HG03354 (cell line): Measurements from ENCODE around the gene NSG2.

Source experiments
- ATAC-seq: cut with Tn5 transposase; IDR thresholded peaks from one replicate; pipeline ENCODE4 v1.9.1; 2021; ENCODE audit warnings: mild to moderate bottlenecking; ENCODE audit not compliant: unreplicated experiment, poor library complexity, severe bottlenecking

The NSG2 gene

GRCh38 chr5:174058433-174059122 lies 13.1 kb downstream of the NSG2 start:
- ATAC-seq = no peak

- ATAC-seq = no peak
Observed at GRCh38 chr5:174059247-174059646, 13.7 kb downstream of the NSG2 start.

GRCh38 chr5:174063082-174063756 lies 17.7 kb downstream of the NSG2 start:
- no peak for ATAC-seq

GRCh38 chr5:174064171-174064570 lies 18.7 kb downstream of the NSG2 start:
- ATAC-seq = no peak

GRCh38 chr5:174065528-174066197 lies 20.2 kb downstream of the NSG2 start:
- ATAC-seq = no peak

GRCh38 chr5:174067499-174067898 lies 22.0 kb downstream of the NSG2 start:
- no peak for ATAC-seq

- ATAC-seq = no peak
Observed at GRCh38 chr5:174071484-174071883, 26.0 kb downstream of the NSG2 start.

GRCh38 chr5:174073122-174073660 lies 27.7 kb downstream of the NSG2 start:
- no peak for ATAC-seq

GRCh38 chr5:174074369-174074768 lies 28.9 kb downstream of the NSG2 start:
- ATAC-seq = no peak

GRCh38 chr5:174078416-174078815 lies 32.9 kb downstream of the NSG2 start:
- no peak for ATAC-seq

- ATAC-seq = no peak
Observed at GRCh38 chr5:174082286-174082685, 36.8 kb downstream of the NSG2 start.

GRCh38 chr5:174083056-174083827 lies 37.7 kb downstream of the NSG2 start:
- no peak for ATAC-seq

GRCh38 chr5:174084691-174085154 lies 39.2 kb downstream of the NSG2 start:
- no peak for ATAC-seq

- no peak for ATAC-seq
Observed at GRCh38 chr5:174086751-174087150, 41.2 kb downstream of the NSG2 start.

GRCh38 chr5:174087783-174088182 lies 42.3 kb downstream of the NSG2 start:
- no peak for ATAC-seq

GRCh38 chr5:174090129-174090528 lies 44.6 kb downstream of the NSG2 start:
- ATAC-seq = no peak

GRCh38 chr5:174093123-174093522 lies 47.6 kb downstream of the NSG2 start:
- no peak for ATAC-seq

- no peak for ATAC-seq
Observed at GRCh38 chr5:174094857-174095606, 49.5 kb downstream of the NSG2 start.

- no peak for ATAC-seq
Observed at GRCh38 chr5:174096619-174097018, 51.1 kb downstream of the NSG2 start.
